ENCODE results near the gene MSL2.
"Not testable (repeated sequence)": the region's sequence is repeated elsewhere in the genome, so short reads cannot be mapped to it uniquely, and the experiment has no call there.

The MSL2 gene

DNA sequence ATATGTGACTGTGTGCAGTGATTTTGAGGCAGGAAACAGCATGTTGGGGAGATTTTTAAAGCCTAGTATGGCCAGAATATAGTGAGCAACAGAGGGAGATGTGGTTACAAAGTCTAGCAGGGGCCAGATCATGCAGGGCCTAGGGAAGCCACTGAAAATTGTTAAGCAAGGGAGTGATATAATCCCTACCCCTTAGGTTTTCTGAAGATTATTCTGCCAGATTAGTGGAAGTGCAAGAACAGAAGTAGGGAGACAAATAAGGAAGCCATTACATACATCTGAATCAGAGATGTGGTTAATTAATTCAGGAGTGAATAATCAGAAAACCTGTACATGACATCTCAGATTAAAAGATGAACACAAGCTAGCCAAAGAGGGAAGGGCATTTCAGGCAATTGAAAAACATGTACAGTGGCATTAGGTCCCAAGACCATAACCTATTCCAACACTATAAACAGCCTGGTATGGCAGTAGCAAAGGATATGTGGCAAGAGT, 54.8 kb downstream of the MSL2 start:
- H4K20me1 ChIP-seq (ENCODE audit: insufficient read depth) = no peaks in the 10 kb centered on the region; the same call in 1 of the 2 replicates
- H3K27ac ChIP-seq = no peak overlapping the region
- H3K4me2 ChIP-seq = no peak overlapping the region
- no peak overlapping the region for H2AFZ ChIP-seq (ENCODE audit: low read depth)
- H3K9ac ChIP-seq = no peak overlapping the region
- H3K36me3 ChIP-seq (ENCODE audit: insufficient read depth) = no peaks in the 10 kb centered on the region
- TF ChIP-seq, protein P1, sequence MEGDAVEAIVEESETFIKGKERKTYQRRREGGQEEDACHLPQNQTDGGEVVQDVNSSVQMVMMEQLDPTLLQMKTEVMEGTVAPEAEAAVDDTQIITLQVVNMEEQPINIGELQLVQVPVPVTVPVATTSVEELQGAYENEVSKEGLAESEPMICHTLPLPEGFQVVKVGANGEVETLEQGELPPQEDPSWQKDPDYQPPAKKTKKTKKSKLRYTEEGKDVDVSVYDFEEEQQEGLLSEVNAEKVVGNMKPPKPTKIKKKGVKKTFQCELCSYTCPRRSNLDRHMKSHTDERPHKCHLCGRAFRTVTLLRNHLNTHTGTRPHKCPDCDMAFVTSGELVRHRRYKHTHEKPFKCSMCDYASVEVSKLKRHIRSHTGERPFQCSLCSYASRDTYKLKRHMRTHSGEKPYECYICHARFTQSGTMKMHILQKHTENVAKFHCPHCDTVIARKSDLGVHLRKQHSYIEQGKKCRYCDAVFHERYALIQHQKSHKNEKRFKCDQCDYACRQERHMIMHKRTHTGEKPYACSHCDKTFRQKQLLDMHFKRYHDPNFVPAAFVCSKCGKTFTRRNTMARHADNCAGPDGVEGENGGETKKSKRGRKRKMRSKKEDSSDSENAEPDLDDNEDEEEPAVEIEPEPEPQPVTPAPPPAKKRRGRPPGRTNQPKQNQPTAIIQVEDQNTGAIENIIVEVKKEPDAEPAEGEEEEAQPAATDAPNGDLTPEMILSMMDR (conservative IDR thresholded peaks at IDR 0.05; ENCODE audit: low read depth, low read length) = no peak
- no peaks in the 10 kb centered on the region for H3K27me3 ChIP-seq (ENCODE audit: insufficient read depth, low read depth)
- no peaks in the 10 kb centered on the region for H3K4me1 ChIP-seq (ENCODE audit: low read depth, poor library complexity, severe bottlenecking)
- H3K4me3 ChIP-seq (IDR thresholded peaks at IDR 0.05; ENCODE audit: insufficient read depth, low read depth, low read length) = no peak overlapping the region
- H3K79me2 ChIP-seq (ENCODE audit: insufficient read depth, low read depth) = no peaks in the 10 kb centered on the region; the same call in 1 of the 2 replicates

DNA sequence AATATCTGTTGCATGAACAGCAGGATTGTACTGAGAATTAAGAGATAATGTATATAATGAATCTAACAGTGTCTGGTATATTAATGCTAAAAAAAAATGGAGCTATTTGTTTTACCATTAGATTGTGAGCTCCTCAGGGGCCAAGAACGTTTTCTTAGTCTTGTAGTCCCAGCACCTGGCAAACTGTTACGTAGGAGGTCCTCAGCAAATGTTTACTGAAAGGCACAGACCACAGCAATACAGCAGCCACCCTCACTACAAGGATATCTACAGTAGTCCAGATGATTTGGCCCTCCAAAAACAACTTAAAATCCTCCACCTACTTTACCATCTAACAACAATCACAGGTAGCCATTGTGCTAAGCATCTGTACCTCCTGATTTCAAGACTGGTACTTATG, 59.7 kb downstream of the MSL2 start:
- H2AFZ ChIP-seq (ENCODE audit: low read depth) = no peak overlapping the region
- no peak overlapping the region for H3K4me3 ChIP-seq (IDR thresholded peaks at IDR 0.05; ENCODE audit: insufficient read depth, low read depth, low read length)
- H3K27me3 ChIP-seq (ENCODE audit: insufficient read depth, low read depth) = no peaks in the 10 kb centered on the region
- peaks cover 13% of the 10 kb centered on the region for H3K4me1 ChIP-seq (ENCODE audit: low read depth, poor library complexity, severe bottlenecking)
- H3K9ac ChIP-seq = no peak overlapping the region
- H3K4me2 ChIP-seq = no peak overlapping the region
- H3K27ac ChIP-seq = no peak overlapping the region
- H3K36me3 ChIP-seq (ENCODE audit: insufficient read depth) = no peaks in the 10 kb centered on the region
- no peaks in the 10 kb centered on the region; the same call in 1 of the 2 replicates for H3K79me2 ChIP-seq (ENCODE audit: insufficient read depth, low read depth)
- no peaks in the 10 kb centered on the region for H4K20me1 ChIP-seq (ENCODE audit: insufficient read depth)
- TF ChIP-seq, protein P1 (conservative IDR thresholded peaks at IDR 0.05; ENCODE audit: low read depth, low read length) = no peak

DNA sequence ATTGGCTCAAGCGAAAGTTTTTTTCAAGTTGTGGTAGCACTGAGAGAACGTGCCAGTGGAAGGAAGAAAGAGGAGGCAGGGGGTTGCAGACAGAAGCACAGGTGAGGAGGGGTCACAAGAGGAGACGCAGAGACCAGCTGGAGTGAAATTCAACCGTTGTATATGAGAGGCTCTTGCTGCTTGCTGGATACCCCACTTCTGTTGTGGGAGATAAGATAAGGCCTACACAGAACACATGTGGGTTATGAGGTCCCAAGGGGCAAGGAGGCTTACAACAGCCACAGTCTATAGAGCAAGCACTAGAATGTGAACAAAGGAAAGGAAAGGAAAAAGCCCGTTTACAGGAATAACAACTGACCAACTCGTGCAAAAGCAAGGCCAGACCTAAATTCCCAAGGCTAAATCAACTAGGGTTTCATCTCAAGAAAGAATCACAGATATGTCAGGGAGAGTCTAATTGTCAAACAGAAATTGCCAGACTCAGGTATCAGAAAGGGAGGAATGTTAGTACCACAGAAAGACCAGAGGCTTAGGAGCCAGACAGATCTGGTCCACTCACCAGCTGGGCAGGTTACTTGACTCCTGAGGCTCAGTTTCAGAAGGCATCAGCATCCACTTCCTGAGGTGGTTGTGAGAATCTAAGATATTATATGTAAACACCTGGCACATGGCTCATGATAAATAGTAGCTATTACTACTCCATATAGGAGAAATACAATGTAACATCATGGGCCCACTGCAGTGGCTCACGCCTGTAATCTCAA, 60.9 kb downstream of the MSL2 start:
- peak overlapping the region; percentile 14; the same call in 1 of the 2 replicates for H3K4me2 ChIP-seq
- H3K4me1 ChIP-seq (ENCODE audit: low read depth, poor library complexity, severe bottlenecking) = peaks cover 13% of the 10 kb centered on the region
- no peak overlapping the region; the same call in 1 of the 2 replicates for H3K27ac ChIP-seq
- TF ChIP-seq, protein P1 (conservative IDR thresholded peaks at IDR 0.05; ENCODE audit: low read depth, low read length) = no peak
- no peak overlapping the region for H3K4me3 ChIP-seq (IDR thresholded peaks at IDR 0.05; ENCODE audit: insufficient read depth, low read depth, low read length)
- H3K27me3 ChIP-seq (ENCODE audit: insufficient read depth, low read depth) = no peaks in the 10 kb centered on the region
- no peaks in the 10 kb centered on the region; the same call in 1 of the 2 replicates for H3K79me2 ChIP-seq (ENCODE audit: insufficient read depth, low read depth)
- no peaks in the 10 kb centered on the region for H4K20me1 ChIP-seq (ENCODE audit: insufficient read depth)
- H3K36me3 ChIP-seq (ENCODE audit: insufficient read depth) = no peaks in the 10 kb centered on the region
- no peak overlapping the region for H3K9ac ChIP-seq
- no peak overlapping the region for H2AFZ ChIP-seq (ENCODE audit: low read depth)

DNA sequence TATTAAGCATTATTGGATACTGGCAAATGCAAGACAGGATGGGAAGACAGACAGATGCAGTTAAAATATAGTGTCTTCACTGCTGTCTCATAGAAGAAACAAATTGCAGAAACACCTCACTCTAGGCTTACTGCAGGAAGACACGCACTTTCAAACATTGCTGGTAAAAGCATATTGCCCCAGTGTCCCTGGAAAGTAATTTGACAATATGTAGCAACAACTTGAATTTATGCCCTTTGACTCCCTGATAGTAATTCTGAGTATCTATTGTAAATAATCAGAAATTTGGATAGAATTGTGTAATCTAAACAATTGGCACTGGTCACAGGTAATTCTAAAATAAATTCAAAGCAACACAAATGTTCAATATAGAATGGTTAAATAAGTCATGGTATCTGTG, 62.0 kb downstream of the MSL2 start:
- Histone ChIP-seq H3K4me3 (IDR thresholded peaks at IDR 0.05; ENCODE audit: insufficient read depth, low read depth, low read length) (no peak overlapping the region), H3K4me1 (ENCODE audit: low read depth, poor library complexity, severe bottlenecking) (peaks cover 13% of the 10 kb centered on the region), H2AFZ (ENCODE audit: low read depth) (no peak overlapping the region), H3K36me3 (ENCODE audit: insufficient read depth) (no peaks in the 10 kb centered on the region), H3K4me2 (no peak overlapping the region), H3K27me3 (ENCODE audit: insufficient read depth, low read depth) (no peaks in the 10 kb centered on the region), H4K20me1 (ENCODE audit: insufficient read depth) (no peaks in the 10 kb centered on the region), H3K79me2 (ENCODE audit: insufficient read depth, low read depth) (no peaks in the 10 kb centered on the region; the same call in 1 of the 2 replicates), H3K27ac (no peak overlapping the region), H3K9ac (no peak overlapping the region)
- TF ChIP-seq, protein P1 (conservative IDR thresholded peaks at IDR 0.05; ENCODE audit: low read depth, low read length) = no peak

DNA sequence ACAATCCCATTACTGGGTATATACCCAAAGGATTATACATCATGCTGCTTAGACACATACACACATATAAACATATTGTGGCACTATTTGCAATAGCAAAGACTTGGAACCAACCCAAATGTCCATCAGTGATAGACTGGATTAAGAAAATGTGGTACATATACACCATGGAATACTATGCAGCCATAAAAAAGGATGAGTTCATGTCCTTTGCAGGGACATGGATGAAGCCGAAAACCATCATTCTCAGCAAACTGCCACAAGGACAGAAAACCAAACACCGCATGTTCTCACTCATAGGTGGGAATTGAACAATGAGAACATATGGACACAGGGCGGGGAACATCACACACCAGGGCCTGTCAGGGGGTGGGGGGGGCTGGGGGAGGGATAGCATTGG, 64.5 kb downstream of the MSL2 start:
- not testable (repeated sequence) for H3K27ac ChIP-seq; H3K4me2 ChIP-seq; H3K79me2 ChIP-seq (ENCODE audit: insufficient read depth, low read depth); H3K36me3 ChIP-seq (ENCODE audit: insufficient read depth); H3K4me3 ChIP-seq (IDR thresholded peaks at IDR 0.05; ENCODE audit: insufficient read depth, low read depth, low read length); H3K27me3 ChIP-seq (ENCODE audit: insufficient read depth, low read depth); H2AFZ ChIP-seq (ENCODE audit: low read depth); H3K9ac ChIP-seq; H4K20me1 ChIP-seq (ENCODE audit: insufficient read depth)
- peaks cover 13% of the 10 kb centered on the region for H3K4me1 ChIP-seq (ENCODE audit: low read depth, poor library complexity, severe bottlenecking)
